Endothelial cell of umbilical vein (primary cell): ENCODE data around the gene SERPINA9. TPM values are rescaled to one million over a fixed set of nuclear protein-coding genes. Genes with fewer than 3 reads are reported as not detected.

Experiments
- BruUV-seq: library from RNA; stranded (reverse); fragments of 400-500 nt; replicated peaks from 2 replicates; lab custom pipeline; 2021; lab: Mats Ljungman, UMichigan
- CTCF ChIA-PET: fragments of 300-600, 350-600 bp; sonication (Branson Sonifier 250); formaldehyde crosslinking; loops from one replicate; lab custom pipeline; 2021; ENCODE audit warnings: antibody characterized with exemption, inconsistent platforms; lab: Charles Lee
- POLR2A ChIA-PET: fragments of 300-600, 350-600 bp; sonication (Branson Sonifier 250); formaldehyde crosslinking; loops from one replicate; lab custom pipeline; 2021; ENCODE audit warnings: antibody characterized with exemption, inconsistent platforms; lab: Charles Lee
- DNase-seq: peaks from one replicate; pipeline ENCODE4 v3.0.0-alpha.2; 2011; ENCODE audit warnings: low read depth, low spot score
- FAIRE-seq: peaks from 2 replicates; lab custom pipeline; 2011; peaks lifted over from hg19 to GRCh38; lab: Jason Lieb, UNC
- H2AFZ ChIP-seq: 2 replicates; pipeline ENCODE4 v1.6.0; 2012; ENCODE audit warnings: low read depth, low read length, control low read depth, inconsistent platforms
- H3K27ac ChIP-seq: 2 replicates; pipeline ENCODE4 v1.5.1; 2011; ENCODE audit warnings: low read depth, mild to moderate bottlenecking, control low read depth, low read length, moderate library complexity; ENCODE audit not compliant: insufficient read depth
- H3K27me3 ChIP-seq, 2 experiments: 2 replicates each; pipeline versions ENCODE4 v1.6.0 to v1.6.1; 2011; ENCODE audit warnings: low read length in 2 of 2, mixed read lengths in 1 of 2; ENCODE audit not compliant: control insufficient read depth in 2 of 2, insufficient read depth in 2 of 2
- H3K36me3 ChIP-seq, 2 experiments: 2 replicates in 1 of 2; 3 replicates in 1 of 2; pipeline ENCODE4 v1.5.1; 2011; ENCODE audit warnings: low read length in 2 of 2, mild to moderate bottlenecking in 1 of 2, moderate library complexity in 1 of 2; ENCODE audit not compliant: control insufficient read depth in 2 of 2, insufficient read depth in 2 of 2; ENCODE audit errors: extremely low read depth in 1 of 2
- H3K4me1 ChIP-seq: 3 replicates; pipeline ENCODE4 v1.5.1; 2011; ENCODE audit warnings: mild to moderate bottlenecking, low read length; ENCODE audit not compliant: control insufficient read depth, insufficient read depth; ENCODE audit errors: extremely low read depth
- H3K4me2 ChIP-seq: 2 replicates; pipeline ENCODE4 v1.6.1; 2011; ENCODE audit warnings: low read length, control low read depth, mixed read lengths; ENCODE audit not compliant: insufficient read depth
- H3K4me3 ChIP-seq, 3 experiments: fragments of 200-600 bp in 1 of 3; sonication (generic), shearing (Covaris generic) in 1 of 3; replicated peaks in 1 of 3; 2 replicates each; pipeline ENCODE4 v1.5.1; 2011 to 2016; ENCODE audit warnings: control low read depth in 3 of 3, low read length in 3 of 3, mild to moderate bottlenecking in 2 of 3, inconsistent platforms in 1 of 3, low read depth in 1 of 3, moderate library complexity in 1 of 3; ENCODE audit not compliant: insufficient read depth in 1 of 3
- H3K79me2 ChIP-seq: 2 replicates; pipeline ENCODE4 v1.6.0; 2012; ENCODE audit warnings: low read length, inconsistent platforms; ENCODE audit not compliant: control insufficient read depth, insufficient read depth
- H3K9ac ChIP-seq: replicated peaks from 2 replicates; pipeline ENCODE3; 2011; ENCODE audit warnings: low read length, control low read depth; ENCODE audit not compliant: insufficient read depth; ENCODE audit errors: extremely low read depth
- H3K9me1 ChIP-seq: replicated peaks from 3 replicates; pipeline ENCODE4 v1.6.0; 2011; ENCODE audit warnings: mild to moderate bottlenecking, low read length; ENCODE audit not compliant: control insufficient read depth, insufficient read depth; ENCODE audit errors: extremely low read depth
- H3K9me3 ChIP-seq: replicated peaks from 2 replicates; pipeline ENCODE4 v1.5.1; 2012; ENCODE audit warnings: low read length, inconsistent platforms; ENCODE audit not compliant: control insufficient read depth, insufficient read depth
- H4K20me1 ChIP-seq: replicated peaks from 2 replicates; pipeline ENCODE3; 2011; ENCODE audit warnings: mild to moderate bottlenecking, low read length; ENCODE audit not compliant: control insufficient read depth, insufficient read depth; ENCODE audit errors: extremely low read depth
- CTCF ChIP-seq, 2 donors: IDR thresholded peaks; 1 replicate in 1 of 2; 2 replicates in 1 of 2; pipeline ENCODE4 v1.5.1; 2011; ENCODE audit warnings: low read length in 2 of 2, mild to moderate bottlenecking in 2 of 2, moderate library complexity in 2 of 2, control low read depth in 1 of 2, inconsistent platforms in 1 of 2, low read depth in 1 of 2; ENCODE audit not compliant: insufficient read depth in 1 of 2; ENCODE audit errors: extremely low read depth in 1 of 2
- GATA2 ChIP-seq: IDR thresholded peaks from 2 replicates; pipeline ENCODE4 v1.7.0; 2011; ENCODE audit warnings: low read depth, mild to moderate bottlenecking, moderate library complexity, mixed read lengths, low read length; ENCODE audit not compliant: insufficient read length, insufficient read depth
- JUN ChIP-seq: IDR thresholded peaks from 2 replicates; pipeline ENCODE4 v1.6.1; 2011; ENCODE audit warnings: borderline replicate concordance, low read depth; ENCODE audit not compliant: insufficient read length, insufficient read depth
- MYC ChIP-seq: IDR thresholded peaks from one replicate; pipeline ENCODE4 v1.6.1; 2011; ENCODE audit warnings: mild to moderate bottlenecking, low read depth, low read length
- dilution Hi-C: fragments of 300-500 bp; cut with MboI; formaldehyde crosslinking; loops from one replicate; pipeline ENCODE4 v1.15.0; 2019; ENCODE audit warnings: low sequenced_read_pairs; ENCODE audit not compliant: extremely low pct_ligation_motif_present
- intact Hi-C: fragments of 100-400 bp; cut with micrococcal nuclease; formaldehyde crosslinking; loops from one replicate; pipeline ENCODE4 v1.10.0; 2022
- polyA plus RNA-seq, 4 experiments: library from polyadenylated mRNA; depleted of rRNA in 3 of 4; stranded (reverse) in 3 of 4; unstranded in 1 of 4; fragments of >200 nt; gene quantifications; 2 replicates each; pipeline versions ENCODE4 v1.2.1 to v1.2.3, GENCODE V29; 2011 to 2012; ENCODE audit warnings: missing spikeins in 1 of 4
- total RNA-seq: library from RNA; stranded (reverse); gene quantifications from 2 replicates; pipeline ENCODE4 v1.2.3, GENCODE V29; 2021

Gene SERPINA9
- total and polyA plus RNA-seq, 2 donors (not counting 3 experiments of a cell fraction or from before 2014, with no cell fraction given), result not detected

- DNase-seq (peak; percentile 24), FAIRE-seq (peak; percentile 26)
- BruUV-seq, result no TSS peak
- Histone ChIP-seq H4K20me1 (no peaks in the 10 kb centered on the region), H3K27me3 (no peaks in the 10 kb centered on the region), H3K36me3 (no peaks in the 10 kb centered on the region), H3K4me1 (no peaks in the 10 kb centered on the region), H3K9ac (no peak overlapping the region), H2AFZ (no peak overlapping the region), H3K9me3 (no peaks in the 10 kb centered on the region), H3K27ac (no peak overlapping the region), H3K79me2 (no peaks in the 10 kb centered on the region), H3K4me3 (no peak overlapping the region), H3K4me2 (no peak overlapping the region), H3K9me1 (no peaks in the 10 kb centered on the region)
- no peak for TF ChIP-seq JUN
- peak; percentile 93 to 95 for TF ChIP-seq CTCF (IDR thresholded peaks at IDR 0.05; ENCODE audit: extremely low read depth in 1 of 2, insufficient read depth in 1 of 2, low read depth in 1 of 2, low read length in 2 of 2)
- no peak for TF ChIP-seq GATA2
- no peak for TF ChIP-seq MYC
- dilution Hi-C loops, result no loop called here
- intact Hi-C loops, result loop anchor here (1.0 to 2.0 kb wide), 5 partner anchors 51 to 353 kb away; no protein-coding TSS in a partner anchor
- POLR2A ChIA-PET, result no interaction called here
- CTCF ChIA-PET, result interaction anchor here (0.5 to 3.1 kb wide), 16 partner anchors 8 to 450 kb away, joined by 3 to 35 read pairs (median 4); partner anchors contain the start of gene SERPINA9
Measured at GRCh38 chr14:94485944-94486841, 10.2 kb upstream of the SERPINA9 start.
